Smooth muscle cell (in vitro differentiated cells): ENCODE measurements around the gene CDR2L. TPM values are rescaled to one million over a fixed set of nuclear protein-coding genes. Genes with fewer than 3 reads are reported as not detected.

Source experiments
- DNase-seq: peaks from one replicate; lab custom pipeline; 2025; ENCODE audit not compliant: unreplicated experiment; lab: John Stamatoyannopoulos, UW
- H2AFZ ChIP-seq: fragments of 200-600 bp; sonication (generic); 2 replicates; pipeline ENCODE4 v1.6.0; 2016; ENCODE audit warnings: antibody characterized with exemption, low read depth, mild to moderate bottlenecking
- H3F3A ChIP-seq: fragments of 200-600 bp; sonication (generic); 2 replicates; pipeline ENCODE4 v1.6.0; 2017; ENCODE audit warnings: antibody characterized with exemption, low read depth
- H3K27ac ChIP-seq: fragments of 200-600 bp; sonication (generic); 2 replicates; pipeline ENCODE4 v1.5.1; 2016; ENCODE audit warnings: low read depth, mild to moderate bottlenecking
- H3K27me3 ChIP-seq: fragments of 200-600 bp; sonication (generic); 2 replicates; pipeline ENCODE4 v1.6.1; 2016; ENCODE audit warnings: low read depth, mild to moderate bottlenecking
- H3K36me3 ChIP-seq: fragments of 200-600 bp; sonication (generic); 2 replicates; pipeline ENCODE4 v1.5.1; 2016; ENCODE audit warnings: low read depth
- H3K4me1 ChIP-seq: fragments of 200-600 bp; sonication (generic); 2 replicates; pipeline ENCODE4 v1.5.1; 2016; ENCODE audit warnings: low read depth
- H3K4me2 ChIP-seq: fragments of 200-600 bp; sonication (generic); 2 replicates; pipeline ENCODE4 v1.6.0; 2016; ENCODE audit warnings: mild to moderate bottlenecking
- H3K4me3 ChIP-seq: fragments of 200-600 bp; sonication (generic); 2 replicates; pipeline ENCODE4 v1.5.1; 2016; ENCODE audit warnings: mild to moderate bottlenecking
- H3K79me2 ChIP-seq: fragments of 200-600 bp; sonication (generic); 2 replicates; pipeline ENCODE4 v1.6.0; 2016; ENCODE audit warnings: low read depth, mild to moderate bottlenecking
- H3K9ac ChIP-seq: fragments of 200-600 bp; sonication (generic); 2 replicates; pipeline ENCODE4 v1.6.0; 2016; ENCODE audit warnings: low read depth
- H3K9me3 ChIP-seq: fragments of 200-600 bp; sonication (generic); replicated peaks from 2 replicates; pipeline ENCODE4 v1.5.1; 2016; ENCODE audit warnings: low read depth
- H4K20me1 ChIP-seq: fragments of 200-600 bp; sonication (generic); 2 replicates; pipeline ENCODE4 v1.6.0; 2016; ENCODE audit warnings: low read depth
- CTCF ChIP-seq: fragments of 200-600 bp; sonication (generic); IDR thresholded peaks from 2 replicates; pipeline ENCODE4 v1.5.1; 2017; ENCODE audit warnings: borderline replicate concordance, mild to moderate bottlenecking, antibody characterized with exemption; ENCODE audit not compliant: insufficient read depth, poor library complexity, severe bottlenecking
- WGBS: methylation state at CpG from one replicate; pipeline ENCODE4 v1.1.7; 2016; ENCODE audit warnings: low lambda C conversion rate; 5-methylcytosine and 5-hydroxymethylcytosine counted together
- polyA plus RNA-seq: library from polyadenylated mRNA; unstranded; fragments of >200 nt; fragmentation: Nextera tagmentation; extraction: Ambion mirVana; gene quantifications from 2 replicates; pipeline ENCODE4 v1.2.1, GENCODE V29; 2016
- total RNA-seq: library from RNA; depleted of rRNA; stranded (reverse); fragments of >200 nt; gene quantifications from 2 replicates; pipeline ENCODE4 v1.2.3, GENCODE V29; 2014

Gene CDR2L
- total and polyA plus RNA-seq, 2 experiments from 2014 or later = 37.8 to 40.7 TPM

- TF ChIP-seq CTCF = no peak
- no peak overlapping the region for H3K4me3 ChIP-seq
- no peak overlapping the region for H2AFZ ChIP-seq
- H3K36me3 ChIP-seq = no peaks in the 10 kb centered on the region
- 83% methylated on average over 21 of the region's 21 CpGs for WGBS
- H3K9me3 ChIP-seq = no peaks in the 10 kb centered on the region
- DNase-seq = no peak
- no peaks in the 10 kb centered on the region for H3K79me2 ChIP-seq
- no peak overlapping the region for H3K27ac ChIP-seq
- no peaks in the 10 kb centered on the region for H4K20me1 ChIP-seq
- H3F3A ChIP-seq = no peaks in the 10 kb centered on the region
- peaks cover 71% of the 10 kb centered on the region for H3K27me3 ChIP-seq
- H3K4me1 ChIP-seq = no peaks in the 10 kb centered on the region
- no peak overlapping the region for H3K4me2 ChIP-seq
- H3K9ac ChIP-seq = no peak overlapping the region
Observed at GRCh38 chr17:74941128-74941725, 46.2 kb upstream of the CDR2L start.

- Histone ChIP-seq H3K27ac (no peak overlapping the region), H2AFZ (no peak overlapping the region), H3K4me3 (no peak overlapping the region), H3K27me3 (peaks cover 46% of the 10 kb centered on the region), H3K4me1 (no peaks in the 10 kb centered on the region), H3K4me2 (no peak overlapping the region), H3F3A (no peaks in the 10 kb centered on the region), H3K9ac (no peak overlapping the region), H3K79me2 (no peaks in the 10 kb centered on the region), H4K20me1 (no peaks in the 10 kb centered on the region), H3K36me3 (no peaks in the 10 kb centered on the region), H3K9me3 (no peaks in the 10 kb centered on the region)
- no peak for DNase-seq
- no peak for TF ChIP-seq CTCF
- WGBS = 74% methylated on average over 13 of the region's 13 CpGs
Observed at GRCh38 chr17:74943808-74944522, 43.5 kb upstream of the CDR2L start.

GRCh38 chr17:74945543-74945942 lies 41.9 kb upstream of the CDR2L start:
- H3K79me2 ChIP-seq = no peaks in the 10 kb centered on the region
- H2AFZ ChIP-seq = no peak overlapping the region
- no peaks in the 10 kb centered on the region for H3F3A ChIP-seq
- TF ChIP-seq CTCF = no peak
- no peak overlapping the region for H3K4me2 ChIP-seq
- H3K36me3 ChIP-seq = no peaks in the 10 kb centered on the region
- H4K20me1 ChIP-seq = no peaks in the 10 kb centered on the region
- no peak overlapping the region for H3K9ac ChIP-seq
- 77% methylated on average over 6 of the region's 6 CpGs for WGBS
- H3K9me3 ChIP-seq = no peaks in the 10 kb centered on the region
- no peak for DNase-seq
- no peak overlapping the region for H3K4me3 ChIP-seq
- no peaks in the 10 kb centered on the region for H3K4me1 ChIP-seq
- H3K27ac ChIP-seq = no peak overlapping the region
- peaks cover 35% of the 10 kb centered on the region for H3K27me3 ChIP-seq
